ENCODE measurements around the gene EDC3.

GRCh38 chr15:74631087-74631385, 64.8 kb downstream of the EDC3 start:
- TF ChIP-seq CTCF (IDR thresholded peaks at IDR 0.05; ENCODE audit: insufficient read depth, low read length, poor library complexity, severe bottlenecking) (no peak), EZH2phosphoT487 (conservative IDR thresholded peaks at IDR 0.05; ENCODE audit: low read length) (no peak)
